ENCODE data around the gene PF4V1. TPM values are rescaled to one million over a fixed set of nuclear protein-coding genes. Genes with fewer than 3 reads are reported as not detected.

PF4V1 gene
- total RNA-seq, 4 donors from 2014 or later: not detected

GRCh38 chr4:73850261-73850970 is 2.7 kb upstream of the PF4V1 start:
- Histone ChIP-seq H3K4me1 (no peaks in the 10 kb centered on the region), H3K36me3 (no peaks in the 10 kb centered on the region), H3K9me3 (no peaks in the 10 kb centered on the region), H3K4me3 (replicated peaks in 1 of 3) (no peak overlapping the region), H3K27ac (no peak overlapping the region), H3K27me3 (no peaks in the 10 kb centered on the region)
- DNase-seq: no peak
- intact Hi-C loops (cut with DNase I): no loop called here
- WGBS, 2 donors: 78 to 87% methylated on average over 4 of the region's 4 CpGs
- TF ChIP-seq POLR2A (IDR thresholded peaks at IDR 0.05) (no peak), CTCF (IDR thresholded peaks at IDR 0.05) (no peak)

GRCh38 chr4:73851293-73851692 is 1.8 kb upstream of the PF4V1 start:
- no peak for DNase-seq
- no peaks in the 10 kb centered on the region for H3K36me3 ChIP-seq
- TF ChIP-seq POLR2A (IDR thresholded peaks at IDR 0.05) (no peak), CTCF (IDR thresholded peaks at IDR 0.05) (no peak)
- H3K4me3 ChIP-seq (replicated peaks in 1 of 3): no peak overlapping the region
- 63 to 79% methylated on average over 1 of the region's 1 CpG for WGBS, 2 donors
- no peaks in the 10 kb centered on the region for H3K4me1 ChIP-seq
- intact Hi-C loops (cut with DNase I): no loop called here
- H3K27me3 ChIP-seq: no peaks in the 10 kb centered on the region
- H3K9me3 ChIP-seq: no peaks in the 10 kb centered on the region
- H3K27ac ChIP-seq: no peak overlapping the region

- H3K9me3 ChIP-seq: no peaks in the 10 kb centered on the region
- intact Hi-C loops (cut with DNase I): no loop called here
- H3K27ac ChIP-seq: no peak overlapping the region
- no peak for DNase-seq
- H3K4me1 ChIP-seq: no peaks in the 10 kb centered on the region
- no peaks in the 10 kb centered on the region for H3K27me3 ChIP-seq
- no peak overlapping the region for H3K4me3 ChIP-seq (replicated peaks in 1 of 3)
- H3K36me3 ChIP-seq: no peaks in the 10 kb centered on the region
- no peak for TF ChIP-seq POLR2A (IDR thresholded peaks at IDR 0.05)
- no peak for TF ChIP-seq CTCF (IDR thresholded peaks at IDR 0.05)
These were observed 325 bp upstream of the PF4V1 start for GRCh38 chr4:73852771-73853170.

DNA sequence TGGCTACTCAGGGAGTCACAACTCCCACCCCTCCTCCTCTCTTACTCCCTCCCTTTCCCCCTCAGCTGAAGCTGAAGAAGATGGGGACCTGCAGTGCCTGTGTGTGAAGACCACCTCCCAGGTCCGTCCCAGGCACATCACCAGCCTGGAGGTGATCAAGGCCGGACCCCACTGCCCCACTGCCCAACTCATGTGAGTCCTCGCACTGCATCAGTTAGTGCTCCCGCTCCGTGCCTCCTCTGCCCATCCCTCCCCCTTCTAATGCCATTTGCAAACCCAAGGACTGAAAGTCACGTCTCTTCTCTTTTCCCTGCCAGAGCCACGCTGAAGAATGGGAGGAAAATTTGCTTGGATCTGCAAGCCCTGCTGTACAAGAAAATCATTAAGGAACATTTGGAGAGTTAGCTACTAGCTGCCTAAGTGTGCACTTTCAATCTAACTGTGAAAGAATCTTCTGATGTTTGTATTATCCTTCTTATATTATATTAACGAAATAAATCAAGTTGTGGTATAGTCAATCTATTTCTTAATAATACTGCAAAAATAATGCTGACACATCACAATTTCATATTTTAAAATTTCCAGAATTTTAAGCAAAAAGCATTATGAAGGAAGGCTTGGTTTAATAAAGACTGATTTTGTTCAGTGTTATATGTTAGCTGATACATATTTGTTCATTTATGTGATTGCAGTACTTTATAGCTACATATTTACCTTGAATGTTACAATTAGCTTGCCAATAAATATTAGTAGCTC is 800 bp downstream of the PF4V1 start:
- Histone ChIP-seq H3K27me3 (no peaks in the 10 kb centered on the region), H3K4me3 (replicated peaks in 1 of 3) (no peak overlapping the region), H3K27ac (no peak overlapping the region), H3K4me1 (no peaks in the 10 kb centered on the region), H3K9me3 (no peaks in the 10 kb centered on the region), H3K36me3 (no peaks in the 10 kb centered on the region)
- intact Hi-C loops (cut with DNase I): no loop called here
- TF ChIP-seq POLR2A (IDR thresholded peaks at IDR 0.05) (no peak), CTCF (IDR thresholded peaks at IDR 0.05) (no peak)
- WGBS, 2 donors: 44 to 46% methylated on average over 8 of the region's 8 CpGs
- no peak for DNase-seq

- DNase-seq: no peak
These were observed 2.3 kb downstream of the PF4V1 start for GRCh38 chr4:73855406-73855805.

More at GRCh38 chr4:73855406-73855805, 2.3 kb downstream of the PF4V1 start:
- Histone ChIP-seq H3K4me3 (replicated peaks in 1 of 3) (no peak overlapping the region), H3K36me3 (no peaks in the 10 kb centered on the region), H3K27ac (no peak overlapping the region), H3K9me3 (no peaks in the 10 kb centered on the region), H3K27me3 (no peaks in the 10 kb centered on the region), H3K4me1 (peaks cover 7 to 9% of the 10 kb centered on the region in 2 donors)
- 74 to 76% methylated on average over 4 of the region's 4 CpGs for WGBS, 2 donors
- TF ChIP-seq POLR2A (IDR thresholded peaks at IDR 0.05): no peak
- TF ChIP-seq CTCF (IDR thresholded peaks at IDR 0.05): no peak
- intact Hi-C loops (cut with DNase I): no loop called here

All from thyroid gland (tissue), 4 donors.